ENCODE data around the gene SAMD4B. TPM values are rescaled to one million over a fixed set of nuclear protein-coding genes. Genes with fewer than 3 reads are reported as not detected.
A peak's percentile ranks its signal among the peaks of the same experiment; 100 is the strongest.

Gene SAMD4B
- total and polyA plus RNA-seq, 2 donors (not counting 1 experiment from before 2014, with no cell fraction given), result 33.0 to 39.1 TPM

DNA sequence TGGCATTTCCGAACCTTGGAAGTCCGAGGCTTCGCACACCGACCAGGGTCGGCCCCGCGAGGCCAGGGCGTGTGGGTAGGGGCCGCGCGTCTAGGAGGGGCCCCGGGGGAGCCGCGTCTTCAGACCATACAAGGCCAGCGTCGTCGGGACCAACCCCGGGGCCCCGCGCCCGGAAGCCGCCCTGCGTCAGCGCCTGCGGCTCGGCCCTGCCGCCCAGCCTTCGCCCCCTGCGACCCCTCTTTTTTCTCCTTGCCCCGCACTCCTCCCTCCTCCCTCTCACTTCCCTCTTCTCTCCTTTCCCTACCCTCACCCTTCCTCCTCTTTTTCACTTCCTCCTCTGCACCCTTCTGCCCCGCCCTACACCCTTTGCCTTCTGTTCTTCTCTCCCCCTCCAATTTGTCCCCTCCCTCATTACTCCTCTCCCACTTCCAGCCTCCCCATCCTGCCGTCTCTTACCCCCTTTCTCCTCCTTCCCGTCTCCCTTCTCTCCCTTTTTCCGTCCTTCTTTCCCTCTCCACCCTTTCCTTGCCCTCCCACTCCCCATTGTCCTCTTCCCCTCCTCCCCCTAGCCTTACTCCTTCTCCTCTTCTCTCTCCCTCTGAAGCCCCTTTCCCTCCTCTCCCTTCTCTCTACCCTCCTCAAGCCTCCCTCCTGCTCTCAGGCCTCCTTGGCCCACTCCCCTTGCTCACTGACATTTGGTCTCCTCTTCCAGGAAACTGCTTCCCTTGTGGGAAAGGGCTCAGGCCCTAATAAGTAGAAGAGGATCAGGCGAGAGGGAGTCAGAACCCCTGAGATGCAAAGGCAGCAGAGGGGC lies 68.0 kb downstream of the SAMD4B start:
- H3K9ac ChIP-seq (ENCODE audit: insufficient read depth, low read length), result peak overlapping the region; percentile 98
- H3K79me2 ChIP-seq (ENCODE audit: control insufficient read depth, insufficient read depth, low read length), result peaks cover 52% of the 10 kb centered on the region
- DNase-seq (ENCODE audit: low read depth in 2 of 2), result peak; percentile 73 to 91
- peak overlapping the region; percentile 97 for H3K27ac ChIP-seq (ENCODE audit: insufficient read depth, low read length)
- H3K4me3 ChIP-seq (replicated peaks in 1 of 4; ENCODE audit: control extremely low read depth in 1 of 4, insufficient read depth in 1 of 4, low read depth in 3 of 4, low read length in 4 of 4), result peak overlapping the region; percentile 40 to 98 (median 72)
- peaks cover 18% of the 10 kb centered on the region for H3K4me1 ChIP-seq (ENCODE audit: control insufficient read depth, extremely low read depth, insufficient read depth, low read length)
- peaks cover 6% of the 10 kb centered on the region for H4K20me1 ChIP-seq (ENCODE audit: control insufficient read depth, extremely low read depth, insufficient read depth, low read length)
- TF ChIP-seq EZH2 (IDR thresholded peaks at IDR 0.05; ENCODE audit: low read length, missing control alignments) (no peak), CTCF (conservative IDR thresholded peaks at IDR 0.05 in 1 of 2, IDR thresholded peaks at IDR 0.05 in 1 of 2; ENCODE audit: low read depth in 1 of 2, low read length in 2 of 2) (no peak)
- H3K27me3 ChIP-seq (ENCODE audit: control insufficient read depth, insufficient read depth, low read length), result no peaks in the 10 kb centered on the region
- no peak overlapping the region for H2AFZ ChIP-seq (ENCODE audit: low read length)
- H3K4me2 ChIP-seq (ENCODE audit: extremely low read depth, insufficient read depth, low read length), result peak overlapping the region; percentile 76
- H3K9me3 ChIP-seq (ENCODE audit: control insufficient read depth, insufficient read depth, low read depth, low read length), result no peaks in the 10 kb centered on the region
- peaks cover 15% of the 10 kb centered on the region for H3K36me3 ChIP-seq (ENCODE audit: control insufficient read depth, insufficient read depth, low read length)

DNA sequence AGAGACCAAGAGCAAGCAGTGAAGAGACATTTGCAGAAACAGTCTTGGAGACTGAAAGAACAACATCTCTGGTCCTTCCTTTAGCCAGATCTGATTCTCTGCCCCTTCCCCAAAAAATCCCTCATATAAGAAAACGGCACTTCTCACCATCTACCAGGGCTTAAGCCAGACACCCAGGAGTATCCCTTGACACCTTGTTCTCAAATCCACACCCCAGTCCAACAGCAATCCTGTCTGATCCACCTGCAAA lies 68.5 kb downstream of the SAMD4B start:
- DNase-seq (ENCODE audit: low read depth in 2 of 2), result no peak
- H3K36me3 ChIP-seq (ENCODE audit: control insufficient read depth, insufficient read depth, low read length), result peaks cover 15% of the 10 kb centered on the region
- H3K4me3 ChIP-seq (replicated peaks in 1 of 4; ENCODE audit: control extremely low read depth in 1 of 4, insufficient read depth in 1 of 4, low read depth in 3 of 4, low read length in 4 of 4), result peak overlapping the region in 3 of 4 experiments; percentile 40 to 98 (median 47)
- H3K4me2 ChIP-seq (ENCODE audit: extremely low read depth, insufficient read depth, low read length), result peak overlapping the region; percentile 76
- no peak for TF ChIP-seq CTCF (conservative IDR thresholded peaks at IDR 0.05 in 1 of 2, IDR thresholded peaks at IDR 0.05 in 1 of 2; ENCODE audit: low read depth in 1 of 2, low read length in 2 of 2)
- TF ChIP-seq EZH2 (IDR thresholded peaks at IDR 0.05; ENCODE audit: low read length, missing control alignments), result no peak
- H4K20me1 ChIP-seq (ENCODE audit: control insufficient read depth, extremely low read depth, insufficient read depth, low read length), result peaks cover 6% of the 10 kb centered on the region
- peak overlapping the region; percentile 98 for H3K9ac ChIP-seq (ENCODE audit: insufficient read depth, low read length)
- H3K27me3 ChIP-seq (ENCODE audit: control insufficient read depth, insufficient read depth, low read length), result no peaks in the 10 kb centered on the region
- H3K9me3 ChIP-seq (ENCODE audit: control insufficient read depth, insufficient read depth, low read depth, low read length), result no peaks in the 10 kb centered on the region
- no peak overlapping the region for H2AFZ ChIP-seq (ENCODE audit: low read length)
- peaks cover 49% of the 10 kb centered on the region for H3K79me2 ChIP-seq (ENCODE audit: control insufficient read depth, insufficient read depth, low read length)
- H3K4me1 ChIP-seq (ENCODE audit: control insufficient read depth, extremely low read depth, insufficient read depth, low read length), result peaks cover 19% of the 10 kb centered on the region
- H3K27ac ChIP-seq (ENCODE audit: insufficient read depth, low read length), result peak overlapping the region; percentile 97

DNA sequence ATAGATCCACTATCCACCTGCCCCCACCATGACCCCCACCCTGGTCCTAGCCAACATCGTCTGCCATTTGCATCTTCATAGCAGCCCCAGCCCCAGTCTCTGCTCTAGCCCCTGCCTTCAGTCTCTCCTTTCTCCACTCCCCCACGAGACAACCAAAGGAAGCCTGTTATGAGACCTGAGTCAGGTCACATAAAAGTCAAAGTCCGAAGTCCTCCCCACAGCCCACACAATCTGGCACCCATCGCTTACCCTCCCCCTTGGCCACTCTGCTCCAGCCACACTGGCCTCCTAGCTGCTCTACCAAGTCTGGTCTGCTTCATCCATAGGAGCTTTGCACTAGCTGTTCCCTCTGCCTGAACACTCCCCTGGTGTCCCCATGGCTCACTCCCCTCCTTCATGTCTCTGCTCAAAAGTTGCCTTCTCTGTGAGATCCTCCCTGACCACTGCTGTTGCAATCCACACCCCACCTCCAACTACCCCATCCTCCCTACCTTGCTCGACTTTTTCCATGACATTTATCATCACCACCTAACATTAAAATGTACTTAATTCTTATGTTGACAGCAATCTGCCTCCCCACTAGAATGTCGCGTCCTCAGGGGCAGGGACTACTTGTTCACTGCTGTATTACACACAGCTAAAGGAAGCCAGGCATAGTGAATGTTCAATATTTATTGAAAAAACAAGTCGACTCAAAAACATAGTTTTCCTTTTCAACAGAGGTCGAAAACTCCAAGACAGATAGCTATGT lies 69.0 kb downstream of the SAMD4B start:
- Histone ChIP-seq H3K9me3 (ENCODE audit: control insufficient read depth, insufficient read depth, low read depth, low read length) (no peaks in the 10 kb centered on the region), H3K27me3 (ENCODE audit: control insufficient read depth, insufficient read depth, low read length) (no peaks in the 10 kb centered on the region), H3K27ac (ENCODE audit: insufficient read depth, low read length) (peak overlapping the region; percentile 97), H4K20me1 (ENCODE audit: control insufficient read depth, extremely low read depth, insufficient read depth, low read length) (peaks cover 6% of the 10 kb centered on the region), H2AFZ (ENCODE audit: low read length) (no peak overlapping the region), H3K79me2 (ENCODE audit: control insufficient read depth, insufficient read depth, low read length) (peaks cover 47% of the 10 kb centered on the region), H3K4me2 (ENCODE audit: extremely low read depth, insufficient read depth, low read length) (peak overlapping the region; percentile 76), H3K36me3 (ENCODE audit: control insufficient read depth, insufficient read depth, low read length) (peaks cover 15% of the 10 kb centered on the region), H3K9ac (ENCODE audit: insufficient read depth, low read length) (peak overlapping the region; percentile 27), H3K4me3 (replicated peaks in 1 of 4; ENCODE audit: control extremely low read depth in 1 of 4, insufficient read depth in 1 of 4, low read depth in 3 of 4, low read length in 4 of 4) (peak overlapping the region in 3 of 4 experiments; percentile 40 to 98 (median 47)), H3K4me1 (ENCODE audit: control insufficient read depth, extremely low read depth, insufficient read depth, low read length) (peaks cover 15% of the 10 kb centered on the region)
- TF ChIP-seq CTCF (conservative IDR thresholded peaks at IDR 0.05 in 1 of 2, IDR thresholded peaks at IDR 0.05 in 1 of 2; ENCODE audit: low read depth in 1 of 2, low read length in 2 of 2), result no peak
- no peak for TF ChIP-seq EZH2 (IDR thresholded peaks at IDR 0.05; ENCODE audit: low read length, missing control alignments)
- DNase-seq (ENCODE audit: low read depth in 2 of 2), result peak; percentile 36 to 76

Measured in fibroblast of lung (primary cell).